Naive B cell (primary cell): ENCODE data around the gene PCK1. TPM values are rescaled to one million over a fixed set of nuclear protein-coding genes. Genes with fewer than 3 reads are reported as not detected.

Source experiments
- ATAC-seq, 2 donors: fragments of 150-1000 bp; cut with Tn5 transposase; 2 replicates each; pipeline ENCODE4 v1.10.0; 2021; ENCODE audit warnings: low read depth in 2 of 2, mild to moderate bottlenecking in 2 of 2, moderate library complexity in 2 of 2
- DNase-seq: peaks from one replicate; pipeline ENCODE4 v3.0.0; 2022
- H3K27ac Mint-ChIP-seq, 6 donors: one replicate each; pipeline ENCODE4 v1.8.0; 2020 to 2022; ENCODE audit warnings: mild to moderate bottlenecking in 6 of 6, mixed read lengths in 6 of 6, moderate library complexity in 5 of 6, inconsistent platforms in 2 of 6
- H3K27me3 Mint-ChIP-seq, 3 donors: one replicate each; pipeline ENCODE4 v1.8.0; 2021 to 2022; ENCODE audit warnings: mixed read lengths in 3 of 3, mild to moderate bottlenecking in 1 of 3
- H3K36me3 Mint-ChIP-seq, 2 donors: one replicate each; pipeline ENCODE4 v1.8.0; 2020 to 2022; ENCODE audit warnings: mixed read lengths in 2 of 2, inconsistent platforms in 1 of 2, mild to moderate bottlenecking in 1 of 2
- H3K4me1 Mint-ChIP-seq, 3 donors: one replicate each; pipeline ENCODE4 v1.8.0; 2020 to 2022; ENCODE audit warnings: mixed read lengths in 3 of 3, inconsistent platforms in 1 of 3, mild to moderate bottlenecking in 1 of 3, moderate library complexity in 1 of 3
- H3K4me3 Mint-ChIP-seq, 8 donors: one replicate each; pipeline ENCODE4 v1.8.0; 2020 to 2022; ENCODE audit warnings: mild to moderate bottlenecking in 8 of 8, mixed read lengths in 8 of 8, moderate library complexity in 8 of 8, inconsistent platforms in 2 of 8
- H3K9me3 Mint-ChIP-seq, 7 donors: one replicate each; pipeline ENCODE4 v1.8.0; 2020 to 2022; ENCODE audit warnings: mixed read lengths in 7 of 7, mild to moderate bottlenecking in 5 of 7, inconsistent platforms in 2 of 7, moderate library complexity in 1 of 7
- polyA plus RNA-seq, 6 donors: library from polyadenylated mRNA; unstranded; fragments of 300-500 nt; fragmentation: Illumina TruSeq; gene quantifications; one replicate each; pipeline ENCODE4 v1.2.3, GENCODE V29; 2021; ENCODE audit warnings: low read depth in 6 of 6

PCK1 gene
- polyA plus RNA-seq, 6 donors from 2014 or later: not detected

DNA sequence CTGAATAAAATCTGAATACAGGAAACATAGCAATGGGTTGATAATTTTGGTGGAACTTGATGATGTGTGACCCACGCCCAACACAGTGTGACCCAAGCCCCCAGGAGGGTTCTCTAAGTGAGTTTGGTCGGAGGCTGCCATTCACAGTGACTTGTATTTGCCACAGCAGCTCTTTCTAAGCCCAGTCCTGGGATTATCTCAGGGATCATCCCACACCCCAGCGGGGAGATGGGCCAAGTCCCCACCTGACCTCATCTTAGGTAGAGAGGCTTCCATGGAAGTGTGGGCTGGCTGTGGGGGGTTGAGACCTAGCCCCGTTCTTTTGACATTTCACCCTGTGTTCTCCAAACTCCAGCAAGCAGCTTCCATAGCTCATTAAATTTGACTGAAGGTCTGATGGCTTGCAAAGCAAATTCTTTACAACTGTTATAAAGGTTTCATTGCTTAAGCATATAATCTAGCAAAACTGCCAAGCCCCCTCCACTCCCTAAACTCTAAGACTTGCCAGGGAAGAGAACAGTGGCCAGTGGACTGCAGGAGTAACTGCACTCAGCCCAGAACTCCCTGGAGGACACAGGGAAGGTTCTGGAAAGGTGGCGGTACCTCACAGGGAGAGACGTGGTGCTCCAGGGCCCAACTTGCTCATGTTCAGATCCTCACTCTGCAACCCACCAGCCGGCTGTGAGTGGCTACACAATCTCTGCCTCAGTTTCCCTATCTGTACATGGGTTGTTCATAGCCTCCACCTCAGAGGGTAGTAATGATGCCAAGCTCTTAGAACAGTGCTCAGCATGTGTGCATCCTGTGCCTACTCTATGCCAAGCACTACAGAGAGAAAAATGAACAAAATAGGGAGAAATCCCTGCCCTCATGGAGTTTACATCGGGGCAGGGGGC is 1.0 kb upstream of the PCK1 start:
- Mint-ChIP-seq H3K4me1 (no peaks in the 10 kb centered on the region), H3K9me3 (no peaks in the 10 kb centered on the region), H3K36me3 (no peaks in the 10 kb centered on the region), H3K27me3 (peaks cover 16 to 65% (median 53%) of the 10 kb centered on the region in 3 donors), H3K4me3 (no peak overlapping the region), H3K27ac (no peak overlapping the region)
- DNase-seq: no peak
- no peak for ATAC-seq

GRCh38 chr20:57561356-57562279 is 708 bp downstream of the PCK1 start:
- no peak for DNase-seq
- H3K36me3 Mint-ChIP-seq: no peaks in the 10 kb centered on the region
- H3K4me1 Mint-ChIP-seq: no peaks in the 10 kb centered on the region
- no peaks in the 10 kb centered on the region for H3K9me3 Mint-ChIP-seq
- H3K27me3 Mint-ChIP-seq: peaks cover 14 to 61% (median 57%) of the 10 kb centered on the region in 3 donors
- H3K27ac Mint-ChIP-seq: no peak overlapping the region
- ATAC-seq: no peak
- H3K4me3 Mint-ChIP-seq: no peak overlapping the region

DNA sequence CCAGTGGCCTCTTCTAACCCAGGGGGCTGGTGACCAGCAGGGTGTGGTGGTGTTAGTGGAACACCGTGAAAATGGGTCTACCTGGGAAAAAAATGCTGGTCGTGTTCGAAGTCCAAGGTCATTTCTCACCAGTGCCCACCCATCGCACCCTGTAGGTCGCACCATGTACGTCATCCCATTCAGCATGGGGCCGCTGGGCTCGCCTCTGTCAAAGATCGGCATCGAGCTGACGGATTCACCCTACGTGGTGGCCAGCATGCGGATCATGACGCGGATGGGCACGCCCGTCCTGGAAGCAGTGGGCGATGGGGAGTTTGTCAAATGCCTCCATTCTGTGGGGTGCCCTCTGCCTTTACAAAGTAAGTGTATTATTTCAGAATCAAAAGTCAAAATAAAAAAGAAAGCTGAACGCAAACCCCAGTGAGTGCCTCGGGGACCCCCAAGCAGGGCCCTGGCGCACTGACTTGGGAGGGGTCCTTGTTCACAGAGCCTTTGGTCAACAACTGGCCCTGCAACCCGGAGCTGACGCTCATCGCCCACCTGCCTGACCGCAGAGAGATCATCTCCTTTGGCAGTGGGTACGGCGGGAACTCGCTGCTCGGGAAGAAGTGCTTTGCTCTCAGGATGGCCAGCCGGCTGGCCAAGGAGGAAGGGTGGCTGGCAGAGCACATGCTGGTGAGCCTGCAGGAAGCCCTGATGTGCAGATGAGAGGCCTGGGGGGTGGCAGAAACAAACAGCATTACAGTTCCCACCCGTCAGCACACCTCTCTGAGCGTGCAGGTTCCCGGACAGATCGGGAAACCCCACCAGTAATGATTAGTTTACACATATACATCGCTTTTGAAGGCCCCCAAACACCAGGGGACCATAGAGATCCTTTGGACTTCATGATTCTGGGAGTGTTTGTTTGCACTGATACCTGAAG is 1.9 kb downstream of the PCK1 start:
- Mint-ChIP-seq H3K27me3 (peaks cover 12 to 58% (median 55%) of the 10 kb centered on the region in 3 donors), H3K36me3 (no peaks in the 10 kb centered on the region), H3K4me1 (no peaks in the 10 kb centered on the region), H3K9me3 (no peaks in the 10 kb centered on the region), H3K4me3 (peak overlapping the region in 1 of 8 donors; percentile 9), H3K27ac (no peak overlapping the region)
- no peak for DNase-seq
- no peak for ATAC-seq

DNA sequence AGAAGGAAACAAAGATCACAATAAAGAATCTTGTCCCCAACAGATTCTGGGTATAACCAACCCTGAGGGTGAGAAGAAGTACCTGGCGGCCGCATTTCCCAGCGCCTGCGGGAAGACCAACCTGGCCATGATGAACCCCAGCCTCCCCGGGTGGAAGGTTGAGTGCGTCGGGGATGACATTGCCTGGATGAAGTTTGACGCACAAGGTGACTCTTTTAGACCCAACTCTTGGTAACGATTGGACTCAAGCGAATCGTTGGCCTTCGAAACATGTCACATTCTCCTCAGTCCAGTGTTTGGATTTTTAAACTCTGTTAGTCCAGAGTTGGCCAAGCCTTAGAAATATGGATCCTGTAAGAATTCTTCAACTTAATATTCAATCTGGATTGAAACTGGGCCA is 2.6 kb downstream of the PCK1 start:
- H3K27me3 Mint-ChIP-seq: peaks cover 16 to 59% (median 55%) of the 10 kb centered on the region in 3 donors
- H3K4me3 Mint-ChIP-seq: no peak overlapping the region
- no peaks in the 10 kb centered on the region for H3K36me3 Mint-ChIP-seq
- ATAC-seq: no peak
- no peak overlapping the region for H3K27ac Mint-ChIP-seq
- no peaks in the 10 kb centered on the region for H3K4me1 Mint-ChIP-seq
- DNase-seq: no peak
- no peaks in the 10 kb centered on the region for H3K9me3 Mint-ChIP-seq

DNA sequence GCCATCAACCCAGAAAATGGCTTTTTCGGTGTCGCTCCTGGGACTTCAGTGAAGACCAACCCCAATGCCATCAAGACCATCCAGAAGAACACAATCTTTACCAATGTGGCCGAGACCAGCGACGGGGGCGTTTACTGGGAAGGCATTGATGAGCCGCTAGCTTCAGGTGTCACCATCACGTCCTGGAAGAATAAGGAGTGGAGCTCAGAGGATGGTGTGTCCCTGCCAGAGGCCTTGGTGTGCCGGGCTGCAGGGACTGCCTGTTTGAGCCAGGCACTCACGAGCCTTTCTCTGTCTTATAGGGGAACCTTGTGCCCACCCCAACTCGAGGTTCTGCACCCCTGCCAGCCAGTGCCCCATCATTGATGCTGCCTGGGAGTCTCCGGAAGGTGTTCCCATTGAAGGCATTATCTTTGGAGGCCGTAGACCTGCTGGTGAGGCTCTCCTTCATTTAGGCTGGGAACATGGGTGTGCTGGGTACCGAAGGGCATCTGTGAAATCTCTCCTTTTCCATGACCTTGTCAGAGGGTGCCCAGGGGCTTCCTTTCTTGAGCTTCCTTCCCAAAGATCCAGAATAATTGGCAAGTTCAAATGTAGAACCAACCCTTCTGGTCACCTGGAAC is 3.4 kb downstream of the PCK1 start:
- H3K4me3 Mint-ChIP-seq: no peak overlapping the region
- no peaks in the 10 kb centered on the region for H3K4me1 Mint-ChIP-seq
- DNase-seq (no peak), ATAC-seq (no peak)
- H3K36me3 Mint-ChIP-seq: no peaks in the 10 kb centered on the region
- peaks cover 16 to 59% (median 59%) of the 10 kb centered on the region in 3 donors for H3K27me3 Mint-ChIP-seq
- H3K27ac Mint-ChIP-seq: no peak overlapping the region
- H3K9me3 Mint-ChIP-seq: no peaks in the 10 kb centered on the region

GRCh38 chr20:57564951-57565642 is 4.2 kb downstream of the PCK1 start:
- Mint-ChIP-seq H3K27me3 (peaks cover 16 to 60% (median 56%) of the 10 kb centered on the region in 3 donors), H3K4me3 (no peak overlapping the region), H3K4me1 (no peaks in the 10 kb centered on the region), H3K27ac (no peak overlapping the region), H3K9me3 (no peaks in the 10 kb centered on the region), H3K36me3 (no peaks in the 10 kb centered on the region)
- no peak for ATAC-seq
- DNase-seq: no peak

GRCh38 chr20:57566399-57566798 is 5.5 kb downstream of the PCK1 start:
- no peaks in the 10 kb centered on the region for H3K9me3 Mint-ChIP-seq
- no peaks in the 10 kb centered on the region for H3K4me1 Mint-ChIP-seq
- DNase-seq: no peak
- H3K27ac Mint-ChIP-seq: no peak overlapping the region
- no peaks in the 10 kb centered on the region for H3K36me3 Mint-ChIP-seq
- no peak overlapping the region for H3K4me3 Mint-ChIP-seq
- ATAC-seq: no peak
- peaks cover 23 to 57% (median 46%) of the 10 kb centered on the region in 3 donors for H3K27me3 Mint-ChIP-seq

DNA sequence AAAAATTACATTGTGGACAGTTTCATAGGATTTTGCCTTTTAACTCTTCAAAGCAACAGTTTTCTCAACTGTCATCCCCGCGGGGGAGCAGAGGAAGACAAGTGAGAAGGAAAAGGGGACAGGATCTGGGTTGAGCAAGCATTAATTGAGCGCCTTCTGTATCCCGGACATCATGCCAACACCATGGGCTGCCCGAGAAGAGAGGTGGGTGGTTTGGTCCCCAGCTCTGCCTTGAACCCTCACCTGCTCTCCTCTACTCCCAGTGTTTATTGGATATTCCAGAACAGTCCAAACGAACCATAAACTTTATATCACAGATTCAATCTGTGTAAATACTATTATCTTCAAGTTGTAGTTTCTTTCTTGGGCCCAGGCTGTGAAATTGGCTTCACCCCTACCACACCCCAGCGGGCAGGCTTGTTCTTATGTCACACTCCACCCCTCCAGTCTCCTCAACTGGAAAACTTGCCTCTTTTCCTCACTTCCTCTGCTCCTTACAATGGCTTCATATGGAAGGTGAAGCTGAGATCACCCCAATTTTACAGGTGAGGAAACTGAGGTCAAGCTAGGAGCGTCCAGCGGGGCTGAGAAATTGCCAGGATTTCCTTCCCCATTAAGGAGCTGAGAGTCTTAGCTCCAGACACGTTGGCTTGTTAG is 6.0 kb downstream of the PCK1 start:
- H3K4me1 Mint-ChIP-seq: no peaks in the 10 kb centered on the region
- H3K27me3 Mint-ChIP-seq: peaks cover 21 to 59% (median 44%) of the 10 kb centered on the region in 3 donors
- no peaks in the 10 kb centered on the region for H3K9me3 Mint-ChIP-seq
- no peak for DNase-seq
- no peak overlapping the region for H3K4me3 Mint-ChIP-seq
- no peaks in the 10 kb centered on the region for H3K36me3 Mint-ChIP-seq
- ATAC-seq: no peak
- no peak overlapping the region for H3K27ac Mint-ChIP-seq

DNA sequence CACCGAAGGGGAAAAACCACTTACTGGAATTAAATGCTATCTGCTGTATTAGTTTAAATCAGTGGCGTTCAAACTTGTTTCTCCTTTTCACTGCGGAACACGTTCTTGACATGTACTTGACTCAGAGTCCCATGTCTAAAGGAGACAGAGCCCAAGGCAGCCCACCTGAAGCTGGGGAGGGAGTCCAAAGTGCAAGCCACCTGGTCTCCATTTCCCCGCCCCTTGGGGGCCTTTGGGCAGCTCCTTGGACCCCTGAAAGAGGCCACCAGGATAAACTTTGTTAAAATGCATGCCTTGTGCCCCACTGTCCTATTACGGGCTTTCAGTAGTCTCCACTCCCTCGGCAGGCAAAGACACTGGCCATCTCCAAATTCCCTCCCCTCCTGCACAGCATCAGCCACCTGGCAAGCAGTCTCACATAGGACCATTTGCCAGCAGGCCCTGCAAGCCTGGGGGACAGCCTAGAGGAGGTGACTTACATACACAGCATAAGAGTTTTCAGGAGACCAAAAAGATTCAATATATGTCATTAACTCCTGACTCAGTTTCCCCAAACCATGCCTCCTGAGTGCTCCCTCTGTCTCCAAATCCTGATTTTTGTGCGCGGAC is 6.7 kb downstream of the PCK1 start:
- Mint-ChIP-seq H3K4me1 (no peaks in the 10 kb centered on the region), H3K27me3 (peaks cover 24 to 57% (median 47%) of the 10 kb centered on the region in 3 donors)

DNA sequence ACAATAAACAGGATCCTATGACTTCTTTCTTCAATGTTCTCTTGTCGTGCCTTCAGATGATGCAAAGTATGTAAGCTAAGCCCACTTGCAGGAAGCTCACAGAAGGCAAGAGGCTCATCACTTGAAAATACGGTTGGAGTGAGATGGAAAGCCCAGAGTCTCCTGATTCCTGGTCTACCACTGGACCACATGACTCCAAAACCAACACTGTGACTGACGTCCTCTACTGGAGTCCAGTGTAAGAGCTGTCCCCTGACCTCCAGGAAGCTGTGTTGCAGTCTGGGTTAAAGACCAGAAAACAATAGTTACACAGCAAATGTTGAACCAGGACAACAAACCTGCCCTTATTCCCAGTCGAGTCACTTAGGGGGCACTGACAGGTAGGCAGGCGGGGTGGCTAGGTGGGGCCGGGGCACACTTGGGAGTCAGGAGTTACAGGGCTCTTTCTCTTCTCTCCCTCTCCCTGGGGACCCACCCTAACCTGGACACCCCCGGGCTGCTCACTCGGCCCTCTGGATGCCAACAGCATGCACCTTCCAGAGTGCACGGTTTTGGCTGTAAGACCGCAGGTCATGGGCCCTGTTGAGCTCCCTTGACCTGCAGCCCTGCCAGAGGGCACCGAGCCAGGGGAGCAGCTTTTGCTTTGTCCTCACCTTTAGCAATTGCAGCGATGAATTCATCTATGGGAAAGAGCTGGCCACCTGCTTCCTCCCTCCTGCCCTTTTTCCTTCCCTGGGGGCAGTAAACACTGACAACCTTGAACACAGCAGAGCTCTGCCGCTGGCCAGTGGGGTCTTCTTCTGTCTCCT is 7.4 kb downstream of the PCK1 start:
- peak overlapping the region in 1 of 6 donors; percentile 62 for H3K27ac Mint-ChIP-seq
- DNase-seq: no peak
- peaks cover 27 to 57% (median 53%) of the 10 kb centered on the region in 3 donors for H3K27me3 Mint-ChIP-seq
- no peaks in the 10 kb centered on the region for H3K4me1 Mint-ChIP-seq
- no peaks in the 10 kb centered on the region for H3K9me3 Mint-ChIP-seq
- no peaks in the 10 kb centered on the region for H3K36me3 Mint-ChIP-seq
- no peak overlapping the region for H3K4me3 Mint-ChIP-seq
- ATAC-seq: no peak

More for the DNA sequence above, 6.7 kb downstream of the PCK1 start:
- DNase-seq (no peak), ATAC-seq (no peak)
- Mint-ChIP-seq H3K4me3 (no peak overlapping the region), H3K27ac (peak overlapping the region in 1 of 6 donors; percentile 62), H3K9me3 (no peaks in the 10 kb centered on the region), H3K36me3 (no peaks in the 10 kb centered on the region)

DNA sequence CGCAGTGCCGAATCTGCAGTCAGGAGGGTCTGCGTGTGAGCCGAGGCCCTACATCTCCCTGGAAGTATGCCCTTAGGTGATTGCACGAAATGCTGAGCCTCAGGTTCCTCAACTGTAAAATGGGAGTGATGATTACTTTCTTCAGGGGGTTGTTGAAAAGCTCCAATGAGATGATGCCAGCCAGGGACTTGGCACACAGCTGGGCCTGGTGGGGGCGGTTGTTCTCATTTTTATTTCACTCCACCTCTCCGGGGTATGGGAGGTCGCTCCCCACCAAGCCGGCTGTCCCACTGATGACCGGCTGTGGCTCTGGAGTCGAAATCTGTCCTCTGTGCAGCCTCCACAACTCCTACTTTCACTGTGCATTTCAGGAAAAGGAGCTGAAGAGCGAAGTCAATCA is 8.1 kb downstream of the PCK1 start:
- ATAC-seq: no peak
- Mint-ChIP-seq H3K9me3 (no peaks in the 10 kb centered on the region), H3K4me3 (no peak overlapping the region), H3K27me3 (peaks cover 27 to 57% (median 53%) of the 10 kb centered on the region in 3 donors), H3K4me1 (no peaks in the 10 kb centered on the region), H3K36me3 (no peaks in the 10 kb centered on the region), H3K27ac (peak overlapping the region in 1 of 6 donors; percentile 33)
- DNase-seq: no peak
